Hepatocyte (in vitro differentiated cells): ENCODE data around the gene CROCC. TPM values are rescaled to one million over a fixed set of nuclear protein-coding genes. Genes with fewer than 3 reads are reported as not detected.

Experiments
- DNase-seq: peaks from one replicate; pipeline ENCODE4 v3.0.0-alpha.2; 2016; ENCODE audit warnings: low spot score
- H2AFZ ChIP-seq: fragments of 200-600 bp; sonication (generic); 2 replicates; pipeline ENCODE4 v1.6.0; 2016; ENCODE audit warnings: antibody characterized with exemption, mild to moderate bottlenecking
- H3K27ac ChIP-seq: fragments of 200-600 bp; sonication (generic); 2 replicates; pipeline ENCODE4 v1.5.1; 2016; ENCODE audit warnings: mild to moderate bottlenecking
- H3K27me3 ChIP-seq: fragments of 200-600 bp; sonication (generic); 2 replicates; pipeline ENCODE4 v1.6.1; 2016
- H3K36me3 ChIP-seq: fragments of 200-600 bp; sonication (generic); replicated peaks from 2 replicates; pipeline ENCODE4 v1.5.1; 2016; ENCODE audit warnings: low read depth; ENCODE audit not compliant: insufficient read depth
- H3K4me1 ChIP-seq: fragments of 200-600 bp; sonication (generic); 2 replicates; pipeline ENCODE4 v1.5.1; 2016; ENCODE audit warnings: mild to moderate bottlenecking, moderate library complexity; ENCODE audit not compliant: insufficient read depth
- H3K4me2 ChIP-seq: fragments of 200-600 bp; sonication (generic); 2 replicates; pipeline ENCODE4 v1.6.0; 2016
- H3K4me3 ChIP-seq: fragments of 200-600 bp; sonication (generic); 2 replicates; pipeline ENCODE4 v1.5.1; 2016; ENCODE audit warnings: mild to moderate bottlenecking
- H3K79me2 ChIP-seq: fragments of 200-600 bp; sonication (generic); 2 replicates; pipeline ENCODE4 v1.6.0; 2017; ENCODE audit warnings: mild to moderate bottlenecking
- H3K9me2 ChIP-seq: fragments of 200-600 bp; sonication (generic); replicated peaks from 2 replicates; pipeline ENCODE4 v1.6.0; 2017; ENCODE audit warnings: mild to moderate bottlenecking; ENCODE audit not compliant: insufficient read depth
- H3K9me3 ChIP-seq: fragments of 200-600 bp; sonication (generic); 2 replicates; pipeline ENCODE4 v1.5.1; 2016; ENCODE audit warnings: low read depth, mild to moderate bottlenecking
- H4K20me1 ChIP-seq: fragments of 200-600 bp; sonication (generic); 2 replicates; pipeline ENCODE4 v1.6.0; 2016; ENCODE audit warnings: mild to moderate bottlenecking; ENCODE audit not compliant: insufficient read depth, poor library complexity, severe bottlenecking
- EZH2 ChIP-seq: fragments of 200-600 bp; sonication (generic); IDR thresholded peaks from 2 replicates; pipeline ENCODE4 v1.6.1; 2016; ENCODE audit warnings: antibody characterized with exemption, mild to moderate bottlenecking, borderline replicate concordance
- EZH2phosphoT487 ChIP-seq: fragments of 200-600 bp; sonication (generic); IDR thresholded peaks from one replicate; pipeline ENCODE4 v1.6.1; 2018; ENCODE audit warnings: antibody characterized with exemption, mild to moderate bottlenecking, low read depth, moderate library complexity; ENCODE audit not compliant: unreplicated experiment, severe bottlenecking
- WGBS: methylation state at CpG from one replicate; pipeline ENCODE4 v1.1.6; 2016; ENCODE audit warnings: low lambda C conversion rate; ENCODE audit errors: missing lambda C conversion rate; 5-methylcytosine and 5-hydroxymethylcytosine counted together
- polyA plus RNA-seq: library from polyadenylated mRNA; unstranded; fragments of >200 nt; fragmentation: Nextera tagmentation; extraction: Ambion mirVana; gene quantifications from 2 replicates; pipeline ENCODE4 v1.2.1, GENCODE V29; 2016
- small RNA-seq: library from RNA; depleted of rRNA; stranded (forward); fragments of <200 nt; gene quantifications from one replicate; pipeline ENCODE3, GENCODE V24; 2014
- total RNA-seq: library from RNA; depleted of rRNA; stranded (reverse); fragments of >200 nt; gene quantifications from 2 replicates; pipeline ENCODE4 v1.2.3, GENCODE V29; 2014
- TF ChIP-seq, protein P1 (sequence below): fragments of 200-600 bp; sonication (generic); IDR thresholded peaks from 2 replicates; pipeline ENCODE4 v1.5.1; 2016; ENCODE audit warnings: antibody characterized with exemption, mild to moderate bottlenecking; ENCODE audit not compliant: poor library complexity

CROCC gene
- total and polyA plus RNA-seq, 2 experiments from 2014 or later = 21.9 to 23.0 TPM

DNA sequence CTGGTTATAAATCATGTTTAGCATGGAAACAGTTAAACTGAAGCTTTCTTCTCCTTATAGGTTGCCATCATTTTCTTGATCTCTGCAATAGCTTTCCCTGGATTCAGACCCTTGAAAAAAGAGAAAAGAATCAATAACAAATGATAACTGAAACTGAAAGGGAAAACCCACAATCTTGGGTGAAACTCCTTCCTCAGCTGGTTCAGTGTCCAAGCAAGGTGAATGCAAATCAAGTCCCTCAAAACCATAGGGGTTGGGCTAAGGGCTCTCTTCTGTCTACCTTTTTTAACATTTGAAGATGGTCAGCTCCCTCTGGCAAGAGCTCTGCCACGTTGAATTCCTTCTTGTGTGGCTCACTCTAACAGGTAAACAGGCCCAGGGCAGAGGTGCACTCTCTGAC lies 97.1 kb downstream of the CROCC start:
- H3K79me2 ChIP-seq = no peaks in the 10 kb centered on the region
- WGBS = 62% methylated on average over 1 of the region's 1 CpG
- H3K9me2 ChIP-seq = no peaks in the 10 kb centered on the region
- no peaks in the 10 kb centered on the region for H3K9me3 ChIP-seq
- H3K27me3 ChIP-seq = no peaks in the 10 kb centered on the region
- no peak overlapping the region for H3K4me3 ChIP-seq
- no peak overlapping the region for H3K4me2 ChIP-seq
- no peak overlapping the region for H3K27ac ChIP-seq
- H4K20me1 ChIP-seq = no peaks in the 10 kb centered on the region
- H3K4me1 ChIP-seq = no peaks in the 10 kb centered on the region
- TF ChIP-seq EZH2 (no peak), EZH2phosphoT487 (no peak)
- TF ChIP-seq, protein P1, sequence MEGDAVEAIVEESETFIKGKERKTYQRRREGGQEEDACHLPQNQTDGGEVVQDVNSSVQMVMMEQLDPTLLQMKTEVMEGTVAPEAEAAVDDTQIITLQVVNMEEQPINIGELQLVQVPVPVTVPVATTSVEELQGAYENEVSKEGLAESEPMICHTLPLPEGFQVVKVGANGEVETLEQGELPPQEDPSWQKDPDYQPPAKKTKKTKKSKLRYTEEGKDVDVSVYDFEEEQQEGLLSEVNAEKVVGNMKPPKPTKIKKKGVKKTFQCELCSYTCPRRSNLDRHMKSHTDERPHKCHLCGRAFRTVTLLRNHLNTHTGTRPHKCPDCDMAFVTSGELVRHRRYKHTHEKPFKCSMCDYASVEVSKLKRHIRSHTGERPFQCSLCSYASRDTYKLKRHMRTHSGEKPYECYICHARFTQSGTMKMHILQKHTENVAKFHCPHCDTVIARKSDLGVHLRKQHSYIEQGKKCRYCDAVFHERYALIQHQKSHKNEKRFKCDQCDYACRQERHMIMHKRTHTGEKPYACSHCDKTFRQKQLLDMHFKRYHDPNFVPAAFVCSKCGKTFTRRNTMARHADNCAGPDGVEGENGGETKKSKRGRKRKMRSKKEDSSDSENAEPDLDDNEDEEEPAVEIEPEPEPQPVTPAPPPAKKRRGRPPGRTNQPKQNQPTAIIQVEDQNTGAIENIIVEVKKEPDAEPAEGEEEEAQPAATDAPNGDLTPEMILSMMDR = no peak
- H2AFZ ChIP-seq = no peak overlapping the region
- no peaks in the 10 kb centered on the region for H3K36me3 ChIP-seq
- no peak for DNase-seq

DNA sequence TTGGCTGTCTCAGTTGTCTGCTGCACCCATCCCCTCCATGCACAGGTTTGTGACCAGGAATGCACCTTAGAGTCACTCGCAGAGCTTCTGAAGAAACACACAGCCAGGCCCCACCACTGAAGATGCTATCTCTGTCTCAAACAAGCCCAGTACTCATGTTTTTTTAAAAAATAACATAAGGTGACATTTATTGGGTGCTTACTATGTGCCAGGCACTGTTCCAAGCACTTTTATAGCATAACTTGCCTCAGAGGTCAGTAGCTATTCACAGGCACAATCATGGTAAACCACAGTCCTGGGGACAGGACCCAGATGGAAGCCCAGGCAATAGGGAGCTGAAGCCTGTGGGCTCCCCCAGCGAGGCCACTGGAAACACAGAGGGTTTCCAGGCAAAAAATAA lies 98.8 kb downstream of the CROCC start:
- no peaks in the 10 kb centered on the region for H3K9me3 ChIP-seq
- no peak overlapping the region for H3K4me3 ChIP-seq
- H3K9me2 ChIP-seq = no peaks in the 10 kb centered on the region
- H3K79me2 ChIP-seq = no peaks in the 10 kb centered on the region
- no peaks in the 10 kb centered on the region for H3K36me3 ChIP-seq
- TF ChIP-seq EZH2phosphoT487 (no peak), EZH2 (no peak)
- TF ChIP-seq, protein P1 = no peak
- 65% methylated on average over 2 of the region's 2 CpGs for WGBS
- no peaks in the 10 kb centered on the region for H4K20me1 ChIP-seq
- DNase-seq = no peak
- no peak overlapping the region for H2AFZ ChIP-seq
- no peaks in the 10 kb centered on the region for H3K27me3 ChIP-seq
- no peak overlapping the region for H3K27ac ChIP-seq
- H3K4me2 ChIP-seq = no peak overlapping the region
- H3K4me1 ChIP-seq = no peaks in the 10 kb centered on the region

DNA sequence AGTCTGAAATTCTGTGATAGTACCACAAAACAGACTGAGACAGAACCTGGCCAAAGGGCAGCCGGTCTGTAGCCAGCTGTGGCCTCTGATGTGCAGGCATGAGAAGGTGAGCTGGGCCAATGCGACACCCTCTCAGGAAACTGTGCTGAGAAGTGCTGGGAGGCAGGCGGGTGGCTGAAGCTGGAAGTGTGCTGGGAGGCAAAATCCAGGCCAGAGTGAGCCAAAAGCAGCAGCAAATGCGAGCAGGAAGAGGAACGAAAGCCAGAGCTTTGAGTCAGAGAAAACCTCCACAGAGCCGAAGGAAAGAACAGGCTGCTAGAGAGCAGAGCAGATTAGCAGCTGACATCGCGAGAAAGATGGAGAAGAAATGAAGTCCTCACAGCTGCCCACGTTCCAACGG lies 100.2 kb downstream of the CROCC start:
- DNase-seq = no peak
- H3K36me3 ChIP-seq = no peaks in the 10 kb centered on the region

More for the DNA sequence above, 100.2 kb downstream of the CROCC start:
- Histone ChIP-seq H3K27ac (no peak overlapping the region), H3K79me2 (no peaks in the 10 kb centered on the region), H3K9me2 (no peaks in the 10 kb centered on the region), H3K4me2 (no peak overlapping the region), H4K20me1 (no peaks in the 10 kb centered on the region), H3K27me3 (no peaks in the 10 kb centered on the region), H3K4me3 (no peak overlapping the region), H3K4me1 (no peaks in the 10 kb centered on the region), H2AFZ (no peak overlapping the region), H3K9me3 (no peaks in the 10 kb centered on the region)
- TF ChIP-seq, protein P1 = no peak
- TF ChIP-seq EZH2phosphoT487 = no peak
- no peak for TF ChIP-seq EZH2
- WGBS = 87% methylated on average over 8 of the region's 10 CpGs

Small RNAs within 50 kb of the gene (small RNA-seq; reads per million reads assigned to genes)
- gene RNU1-2 (not detected), gene RNU1-5P (not detected)

Other genes starting within 250 kb of the CROCC start
- under 0.01 TPM in 2 replicates for gene RNU1-4, start 181.4 kb upstream of the CROCC start, total RNA-seq
- gene RNU1-4, start 181.4 kb upstream of the CROCC start, polyA plus RNA-seq = not detected in 2 replicates
- gene RNU1-2, start 26.0 kb upstream of the CROCC start, total RNA-seq = under 0.01 TPM in 2 replicates
- gene RNU1-2, start 26.0 kb upstream of the CROCC start, polyA plus RNA-seq = not detected in 2 replicates
- 172 and 200 TPM in 2 replicates for gene MFAP2, start 58.7 kb downstream of the CROCC start, total RNA-seq
- gene MFAP2, start 58.7 kb downstream of the CROCC start, polyA plus RNA-seq = 540 and 551 TPM in 2 replicates
- gene ATP13A2, start 90.0 kb downstream of the CROCC start, total RNA-seq = 20.7 and 30.0 TPM in 2 replicates
- 52.3 and 53.4 TPM in 2 replicates for gene ATP13A2, start 90.0 kb downstream of the CROCC start, polyA plus RNA-seq
- gene SDHB, start 132.1 kb downstream of the CROCC start, total RNA-seq = 175 and 181 TPM in 2 replicates
- gene SDHB, start 132.1 kb downstream of the CROCC start, polyA plus RNA-seq = 105 and 144 TPM in 2 replicates
- gene PADI2, start 197.5 kb downstream of the CROCC start, total RNA-seq = 11.3 and 11.7 TPM in 2 replicates
- gene PADI2, start 197.5 kb downstream of the CROCC start, polyA plus RNA-seq = 6.8 and 10.6 TPM in 2 replicates